Measurements from ENCODE around the gene LYSMD4.

GRCh38 chr15:99721896-99722295 is 11.3 kb downstream of the LYSMD4 start:
- no peak for TF ChIP-seq CTCF (IDR thresholded peaks at IDR 0.05; ENCODE audit: low read length)
- no peak for TF ChIP-seq EZH2 (IDR thresholded peaks at IDR 0.05; ENCODE audit: borderline replicate concordance, low read length)

Measured in OCI-LY1 (cell line).